Measurements from ENCODE around the gene TMUB1.

Gene TMUB1

DNA sequence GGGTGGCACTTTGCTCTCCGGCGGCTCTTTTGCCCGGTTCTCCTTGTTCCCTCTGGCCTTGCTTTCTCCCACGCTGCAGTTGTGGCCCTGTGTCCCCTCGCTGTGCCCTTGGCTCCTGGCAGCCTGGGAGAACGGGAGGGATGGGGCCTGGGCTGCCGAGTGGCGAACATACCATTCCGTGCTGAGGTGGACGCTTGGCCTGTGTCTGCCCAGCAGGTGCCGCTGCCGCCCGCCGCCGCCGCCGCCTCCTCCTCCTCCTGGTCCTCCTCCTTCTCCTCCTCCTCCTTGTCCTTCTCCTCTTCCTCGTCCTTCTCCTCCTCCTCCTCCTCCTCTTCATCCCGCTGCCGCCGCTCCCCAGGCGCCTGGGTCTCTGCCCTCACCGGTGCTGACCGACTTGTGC, 39.0 kb upstream of the TMUB1 start:
- H3K27ac ChIP-seq, result no peak overlapping the region
- no peak for DNase-seq (ENCODE audit: low read depth, low spot score)

DNA sequence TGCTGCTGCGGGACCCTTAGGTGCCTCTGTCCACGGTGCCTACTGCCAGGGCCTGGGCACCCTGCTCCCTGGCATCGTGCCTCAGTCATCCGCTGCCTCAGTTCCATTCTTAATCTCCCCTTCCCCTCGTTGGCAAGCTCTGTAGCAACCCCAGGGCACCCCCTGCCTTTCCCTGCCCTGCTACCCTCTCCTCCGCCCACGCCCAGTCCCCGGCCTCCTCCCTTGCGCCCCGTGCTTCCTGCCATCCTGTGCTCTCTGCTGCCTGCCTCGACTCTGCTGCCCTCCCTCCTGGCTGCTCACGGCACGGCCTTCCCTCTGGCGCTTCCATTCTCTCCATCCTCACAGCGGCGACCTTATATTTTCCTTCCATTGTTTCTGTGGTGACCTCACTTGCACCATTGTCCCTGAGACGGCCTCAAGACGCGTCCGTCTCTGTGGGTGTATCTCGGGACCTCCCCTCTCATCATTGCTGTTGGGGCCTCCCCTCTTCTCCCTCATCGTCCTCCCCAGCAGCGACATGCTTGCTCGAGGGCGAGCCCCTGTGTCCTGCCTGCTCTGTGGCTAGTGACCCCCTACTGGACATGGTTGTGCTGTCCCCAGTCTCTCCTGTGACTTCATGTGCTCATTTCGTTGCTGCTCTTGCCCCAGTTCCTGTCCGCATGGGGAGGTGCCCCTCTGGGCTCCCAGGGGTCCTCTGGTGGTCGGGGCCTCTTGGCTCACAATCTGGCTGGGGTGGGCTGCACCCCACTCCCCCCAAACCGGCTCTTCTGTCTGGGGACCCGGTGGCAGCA, 38.3 kb upstream of the TMUB1 start:
- DNase-seq (ENCODE audit: low read depth, low spot score), result no peak
- no peak overlapping the region for H3K27ac ChIP-seq

DNA sequence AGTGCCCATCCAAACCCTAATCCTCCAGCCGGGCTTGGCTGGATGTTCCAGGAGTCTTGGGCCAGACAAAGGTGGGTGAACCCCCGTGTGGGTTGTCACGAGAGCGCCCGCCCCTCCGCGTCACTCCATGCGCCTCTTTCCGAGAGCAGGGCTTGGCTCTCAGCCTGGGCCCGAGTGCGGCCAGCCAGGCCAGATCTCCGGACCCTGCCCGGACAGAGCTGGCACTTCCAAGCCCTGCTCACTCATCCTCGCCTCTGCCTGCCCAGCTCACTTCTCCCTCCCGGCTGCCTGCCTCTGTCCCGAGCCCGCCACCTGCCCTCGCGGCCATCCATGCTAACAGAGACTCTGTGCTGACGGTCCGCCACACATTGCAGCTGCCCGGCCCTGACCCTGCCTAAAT, 37.6 kb upstream of the TMUB1 start:
- no peak for DNase-seq (ENCODE audit: low read depth, low spot score)
- H3K27ac ChIP-seq, result no peak overlapping the region

DNA sequence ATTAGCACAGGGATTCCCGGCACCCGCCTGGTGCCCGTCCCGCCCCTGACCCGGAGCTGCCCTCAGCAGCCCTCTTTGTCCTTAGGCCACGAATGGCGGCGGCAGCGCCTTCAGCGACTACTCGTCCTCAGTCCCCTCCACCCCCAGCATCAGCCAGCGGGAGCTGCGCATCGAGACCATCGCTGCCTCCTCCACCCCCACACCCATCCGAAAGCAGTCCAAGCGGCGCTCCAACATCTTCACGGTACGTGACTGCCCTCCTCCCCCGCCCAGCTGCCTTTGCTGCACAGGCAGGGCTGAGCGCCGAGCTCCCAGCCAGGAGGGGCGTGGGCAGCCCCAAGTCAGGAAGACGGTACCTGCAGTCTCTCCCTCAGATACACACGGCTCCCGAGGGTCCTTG, 36.6 kb upstream of the TMUB1 start:
- DNase-seq (ENCODE audit: low read depth, low spot score), result no peak
- no peak overlapping the region for H3K27ac ChIP-seq

DNA sequence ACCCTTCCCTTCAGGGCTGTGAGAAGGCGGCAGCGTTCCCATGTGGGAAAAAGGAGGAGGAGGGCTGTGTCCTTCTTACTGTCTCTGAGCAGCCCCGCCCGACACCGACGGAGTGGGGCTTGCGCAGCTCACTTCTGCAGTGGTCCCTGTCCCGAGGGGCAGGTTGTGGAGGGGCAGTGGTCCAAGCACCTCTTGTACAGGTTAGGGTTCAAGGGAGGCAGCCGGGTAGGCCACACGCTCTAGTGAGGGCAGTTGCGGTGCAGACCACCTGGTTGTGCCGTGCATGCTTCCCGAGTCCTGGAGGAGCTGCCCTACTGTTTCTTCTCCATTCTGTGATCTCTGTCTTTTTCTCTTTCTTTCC, 35.7 kb upstream of the TMUB1 start:
- H3K27ac ChIP-seq, result no peak overlapping the region
- DNase-seq (ENCODE audit: low read depth, low spot score), result no peak

DNA sequence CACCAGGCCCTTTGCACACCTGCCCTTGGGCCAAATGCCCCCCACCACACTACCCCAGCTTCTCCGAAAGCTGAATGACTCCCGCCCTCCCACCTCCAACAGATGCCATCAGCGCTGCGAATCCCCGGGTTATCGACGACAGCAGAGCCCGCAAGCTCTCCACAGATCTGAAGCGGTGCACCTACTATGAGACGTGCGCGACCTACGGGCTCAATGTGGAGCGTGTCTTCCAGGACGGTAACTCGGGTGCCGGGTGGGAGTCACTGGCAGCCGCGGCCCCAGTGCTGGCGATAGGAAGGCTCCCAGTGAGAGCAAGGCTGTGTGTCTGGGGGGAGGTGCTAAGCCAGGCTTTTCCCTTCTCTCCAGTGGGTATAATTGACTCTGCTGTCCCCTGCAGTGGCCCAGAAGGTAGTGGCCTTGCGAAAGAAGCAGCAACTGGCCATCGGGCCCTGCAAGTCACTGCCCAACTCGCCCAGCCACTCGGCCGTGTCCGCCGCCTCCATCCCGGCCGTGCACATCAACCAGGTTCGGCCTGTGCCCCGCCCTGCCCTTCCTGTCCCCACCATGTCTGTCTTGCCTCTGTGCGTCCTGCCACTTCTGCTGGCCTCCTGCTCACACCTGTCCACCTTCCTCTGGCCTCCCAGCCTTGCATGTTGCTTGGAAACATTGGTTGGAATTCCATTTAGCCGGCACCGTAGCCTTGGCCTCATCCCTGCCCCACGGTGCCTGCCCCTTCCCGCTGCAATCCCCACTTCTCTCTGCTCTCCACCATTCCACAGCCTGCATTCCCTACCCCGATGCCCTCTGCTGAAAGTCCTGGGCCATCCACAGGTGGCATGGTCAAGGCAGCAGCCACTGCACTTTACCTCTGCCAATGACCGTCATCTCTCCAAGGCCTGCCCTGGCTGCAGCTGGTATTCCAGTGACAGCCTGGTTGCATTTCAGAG, 35.1 kb upstream of the TMUB1 start:
- H3K27ac ChIP-seq, result no peak overlapping the region
- DNase-seq (ENCODE audit: low read depth, low spot score), result no peak

GRCh38 chr7:151117565-151117964, 34.3 kb upstream of the TMUB1 start:
- no peak for DNase-seq (ENCODE audit: low read depth, low spot score)
- no peak overlapping the region for H3K27ac ChIP-seq

DNA sequence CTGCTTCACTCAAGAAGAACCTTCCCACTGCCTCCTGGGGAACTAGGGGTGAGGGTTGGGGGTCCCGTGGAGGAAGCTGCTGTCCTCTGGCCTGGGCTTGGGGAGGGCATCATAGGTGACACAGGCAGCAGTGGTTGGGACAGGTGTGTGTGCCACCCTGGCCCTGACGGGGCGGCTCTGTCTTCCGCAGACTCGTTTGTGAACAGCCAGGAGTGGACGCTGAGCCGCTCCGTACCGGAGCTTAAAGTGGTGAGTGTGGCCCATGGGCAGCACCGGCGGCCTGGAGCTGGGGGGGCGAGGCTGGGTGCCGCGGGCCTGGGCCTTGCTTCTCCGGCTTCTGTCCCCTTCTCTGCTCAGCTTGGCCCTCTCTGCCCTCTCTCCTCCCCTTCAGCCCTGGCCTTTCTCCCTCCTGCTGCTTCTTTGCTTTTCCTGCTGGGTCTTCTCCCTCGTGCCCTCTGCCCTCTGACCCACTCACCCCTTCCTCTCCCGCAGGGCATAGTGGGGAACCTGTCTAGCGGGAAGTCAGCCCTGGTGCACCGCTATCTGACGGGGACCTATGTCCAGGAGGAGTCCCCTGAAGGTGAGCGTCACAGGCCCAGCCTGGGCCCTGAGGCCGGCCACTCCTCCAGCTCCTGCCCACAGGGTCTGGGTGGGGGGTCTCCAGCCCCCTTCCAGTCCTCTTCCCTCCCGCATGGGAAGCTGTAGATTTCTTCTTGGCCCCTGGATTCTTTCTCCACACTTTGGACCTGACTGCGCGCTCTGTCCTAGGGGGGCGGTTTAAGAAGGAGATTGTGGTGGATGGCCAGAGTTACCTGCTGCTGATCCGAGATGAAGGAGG, 33.5 kb upstream of the TMUB1 start:
- DNase-seq (ENCODE audit: low read depth, low spot score), result no peak
- H3K27ac ChIP-seq, result peak overlapping the region; percentile 92

- peak overlapping the region; percentile 92 for H3K27ac ChIP-seq
- peak; percentile 92 for DNase-seq (ENCODE audit: low read depth, low spot score)
These were observed 32.6 kb upstream of the TMUB1 start for GRCh38 chr7:151115836-151116418.

DNA sequence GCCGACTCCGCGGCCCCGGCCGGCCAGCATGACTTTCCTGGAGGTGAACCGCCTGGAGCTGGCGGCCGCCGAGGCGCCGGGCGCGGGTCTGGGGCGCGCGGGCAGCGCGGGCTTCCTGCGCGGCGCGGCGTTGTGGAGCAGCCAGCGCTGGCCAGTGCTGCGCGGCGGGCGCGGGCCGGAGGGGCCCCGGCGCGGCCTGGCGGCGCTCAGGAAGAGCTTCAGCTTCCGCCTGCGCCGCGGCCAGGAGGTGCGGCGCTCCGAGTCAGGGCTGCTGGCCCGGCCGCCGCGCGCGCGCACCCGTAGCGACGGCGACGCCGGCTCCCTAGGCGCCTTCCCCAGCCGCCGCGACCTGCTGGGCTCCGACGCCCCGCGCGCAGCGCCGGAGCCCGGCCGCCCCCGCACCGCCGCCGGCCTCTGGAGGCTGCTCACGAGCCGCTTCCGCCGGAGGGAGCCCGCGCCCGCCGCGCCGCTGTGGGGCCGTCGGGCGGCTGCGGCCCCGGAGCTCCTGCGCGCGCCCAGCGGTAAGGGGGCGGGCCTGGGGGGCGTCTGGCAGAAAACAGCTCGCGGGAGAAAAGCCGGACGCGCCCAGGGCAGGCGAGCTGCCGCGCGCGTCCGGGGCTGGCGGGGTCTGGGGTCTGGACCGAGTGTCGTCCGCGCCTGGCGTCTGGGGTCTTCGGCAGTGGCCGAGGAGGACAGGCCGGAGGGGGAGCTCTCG, 32.0 kb upstream of the TMUB1 start:
- DNase-seq (ENCODE audit: low read depth, low spot score), result no peak
- H3K27ac ChIP-seq, result peak overlapping the region; percentile 92

DNA sequence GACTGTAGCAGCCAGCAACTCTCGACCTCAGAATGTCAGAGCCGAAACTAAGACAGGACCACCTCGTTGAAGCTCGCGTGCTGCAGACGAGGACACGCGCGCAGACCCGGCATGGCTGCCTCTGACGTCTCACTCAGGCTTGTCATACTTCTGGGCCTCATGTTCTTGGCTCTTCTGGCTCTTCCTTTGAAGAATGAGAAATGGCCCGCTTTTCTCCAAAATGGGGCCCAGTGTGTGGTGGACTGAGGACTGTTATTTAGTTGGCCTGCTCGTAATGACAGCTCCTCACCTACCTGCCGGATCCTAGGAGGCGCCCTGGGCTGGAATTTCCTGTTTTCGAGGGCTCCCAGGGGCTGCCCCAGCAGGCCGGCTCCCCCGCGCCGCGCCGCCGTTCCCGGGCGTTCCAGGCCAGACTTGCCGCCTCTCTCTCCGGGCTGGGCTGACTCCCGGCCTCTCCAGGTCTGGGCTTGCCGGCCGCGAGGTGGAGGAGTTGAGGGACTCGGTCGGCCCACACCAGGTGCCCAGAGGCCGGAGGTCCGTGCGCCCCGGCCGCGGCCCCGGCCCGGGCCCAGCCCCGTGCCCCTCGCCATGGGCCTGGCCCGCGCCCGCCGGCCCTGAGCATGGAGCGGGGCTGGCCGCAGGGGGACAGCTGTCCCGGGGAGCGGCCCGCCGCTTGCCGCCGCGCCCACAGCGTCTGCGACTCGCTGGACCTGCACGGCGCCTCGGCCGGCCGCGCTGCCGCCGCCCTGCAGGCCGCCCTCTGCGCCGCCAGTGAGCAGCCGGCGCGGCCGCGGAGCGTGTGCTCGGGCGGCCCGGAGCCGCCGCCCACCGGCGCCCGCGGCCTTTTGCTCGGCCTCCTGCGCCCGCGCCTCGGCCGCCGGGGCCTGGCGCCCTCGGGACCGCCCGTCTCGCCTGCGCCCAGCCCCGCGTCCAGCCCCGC, 31.1 kb upstream of the TMUB1 start:
- peak overlapping the region; percentile 92 for H3K27ac ChIP-seq
- DNase-seq (ENCODE audit: low read depth, low spot score), result peak; percentile 18

DNA sequence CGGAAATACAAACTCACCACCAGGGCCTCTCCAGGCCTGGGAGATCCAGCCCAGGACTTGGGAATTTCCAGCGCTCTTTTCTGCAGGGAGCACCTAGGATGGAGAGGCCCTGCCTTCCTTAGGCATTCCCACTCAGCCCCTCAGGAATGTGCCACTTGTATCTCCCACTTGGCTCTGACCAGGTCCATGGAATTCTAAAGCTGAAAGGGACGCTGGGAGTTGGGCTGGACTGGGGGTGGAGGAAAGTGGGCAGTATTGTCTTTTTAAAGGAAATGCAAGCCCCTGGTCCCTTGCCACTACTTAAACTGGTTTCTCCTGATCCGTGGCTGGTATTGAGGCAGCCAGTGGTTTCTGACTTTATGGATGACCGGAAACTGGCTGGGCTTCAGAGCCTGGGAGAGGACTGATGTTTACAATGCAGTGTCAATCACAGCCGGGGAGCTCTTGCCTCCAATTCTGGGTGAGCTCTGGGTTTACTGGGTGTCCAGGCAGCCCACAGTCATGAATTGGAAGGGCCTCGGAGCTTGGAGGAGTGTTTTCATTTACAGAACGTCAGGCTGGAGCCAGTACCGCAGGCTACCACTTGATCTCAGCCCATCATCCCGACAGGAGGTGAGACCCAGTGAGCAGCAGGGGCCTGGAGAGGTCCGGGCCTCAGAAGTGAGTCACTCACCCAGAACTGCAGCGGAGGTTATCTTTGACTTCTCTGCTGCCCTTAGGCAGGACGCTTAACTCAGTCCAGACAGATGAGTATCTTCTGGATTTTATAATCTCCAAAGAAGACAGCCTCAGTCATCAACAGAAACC, 30.3 kb upstream of the TMUB1 start:
- peak overlapping the region; percentile 92 for H3K27ac ChIP-seq
- DNase-seq (ENCODE audit: low read depth, low spot score), result no peak

- H3K27ac ChIP-seq, result no peak overlapping the region
- no peak for DNase-seq (ENCODE audit: low read depth, low spot score)
These were observed 27.8 kb upstream of the TMUB1 start for GRCh38 chr7:151110941-151111645.

GRCh38 chr7:151110236-151110940, 27.1 kb upstream of the TMUB1 start:
- no peak for DNase-seq (ENCODE audit: low read depth, low spot score)
- no peak overlapping the region for H3K27ac ChIP-seq

DNA sequence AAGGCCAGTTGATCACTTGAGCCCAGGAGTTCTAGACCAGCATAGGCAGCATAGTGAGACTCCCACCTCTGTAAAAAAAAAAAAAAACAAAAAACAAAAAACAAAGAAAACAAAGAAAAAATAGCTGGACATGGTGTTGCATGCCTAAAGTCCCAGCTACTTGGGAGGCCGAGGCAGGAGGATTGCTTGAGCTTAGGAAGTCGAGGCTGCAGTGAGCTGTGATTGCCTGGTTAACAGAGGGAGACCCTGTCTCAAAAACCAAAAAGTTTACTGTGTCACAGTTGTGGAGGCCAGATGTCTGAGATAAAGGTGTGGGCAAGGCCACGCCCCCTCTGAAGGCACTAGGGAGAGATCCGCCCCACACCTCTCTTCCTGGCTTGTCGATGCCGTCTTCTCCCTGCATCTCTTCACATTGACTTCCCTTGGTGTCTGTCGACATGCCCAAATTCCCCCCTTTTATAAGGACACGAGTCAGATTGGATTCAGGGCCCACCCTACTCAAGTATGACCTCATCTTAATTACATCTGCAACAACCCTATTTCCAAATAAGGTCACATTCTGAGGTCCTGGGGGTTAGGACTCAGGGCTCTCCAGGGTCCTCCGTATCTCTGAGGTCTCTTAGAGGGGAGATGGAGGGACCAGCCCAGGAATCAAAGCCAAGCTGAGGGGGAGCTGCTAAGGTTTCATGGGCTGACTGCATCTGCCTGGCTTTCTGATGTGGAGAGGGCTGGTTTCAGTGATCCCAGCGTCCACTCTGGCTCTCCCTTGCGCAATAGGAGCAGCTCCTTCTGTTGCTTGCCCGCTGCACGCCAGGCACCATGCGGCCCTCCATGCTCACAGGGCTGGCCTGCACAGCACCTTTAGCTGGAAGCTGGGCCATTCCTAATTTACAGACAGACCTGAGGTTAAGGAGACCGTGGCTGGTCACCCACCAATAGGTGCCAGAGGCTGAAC, 26.1 kb upstream of the TMUB1 start:
- DNase-seq (ENCODE audit: low read depth, low spot score), result no peak
- no peak overlapping the region for H3K27ac ChIP-seq

Measured in epithelial cell of prostate (primary cell).